Measurements from ENCODE around the gene SLC19A2.

DNA sequence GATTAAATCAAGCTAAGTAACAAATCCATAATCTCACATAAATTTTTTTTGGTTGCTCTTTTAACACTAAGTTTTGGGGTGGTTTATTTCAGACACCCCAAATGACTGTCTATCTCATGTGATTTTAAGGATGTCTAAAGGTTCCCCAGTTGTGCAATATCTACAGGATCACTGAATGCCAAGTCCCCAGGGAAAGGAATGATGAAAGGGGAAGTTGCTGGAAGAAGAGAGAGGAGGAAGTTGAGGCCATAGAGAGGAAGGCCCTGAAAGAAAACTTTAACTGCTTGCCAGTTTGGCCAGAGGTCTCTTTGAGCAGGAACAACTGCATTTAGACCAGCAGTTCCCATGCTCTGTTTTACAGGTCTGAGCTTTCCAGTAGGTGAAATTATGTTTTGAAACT, 27.5 kb upstream of the SLC19A2 start:
- TF ChIP-seq ZNF274 (IDR thresholded peaks at IDR 0.05; ENCODE audit: low read depth, low read length) (no peak), EZH2 (IDR thresholded peaks at IDR 0.05) (no peak), CTCF (IDR thresholded peaks at IDR 0.05 in 2 of 3, conservative IDR thresholded peaks at IDR 0.05 in 1 of 3; ENCODE audit: borderline replicate concordance in 1 of 3, insufficient read depth in 1 of 3, low read depth in 2 of 3, low read length in 2 of 3) (no peak), JUND (IDR thresholded peaks at IDR 0.05) (no peak), MAX (IDR thresholded peaks at IDR 0.05) (no peak), POLR2A (IDR thresholded peaks at IDR 0.05; ENCODE audit: borderline replicate concordance, extremely low read depth, insufficient read depth, insufficient read length) (no peak), ZBTB33 (IDR thresholded peaks at IDR 0.05; ENCODE audit: extremely low read depth, insufficient replicate concordance, low read length) (no peak), POLR2AphosphoS5 (IDR thresholded peaks at IDR 0.05; ENCODE audit: low read depth, low read length) (no peak), EGR1 (IDR thresholded peaks at IDR 0.05; ENCODE audit: low read depth) (no peak), SP1 (IDR thresholded peaks at IDR 0.05; ENCODE audit: low read depth) (no peak), SIN3A (IDR thresholded peaks at IDR 0.05; ENCODE audit: low read depth) (no peak)
